ENCODE results near the gene REEP1.

REEP1 gene

DNA sequence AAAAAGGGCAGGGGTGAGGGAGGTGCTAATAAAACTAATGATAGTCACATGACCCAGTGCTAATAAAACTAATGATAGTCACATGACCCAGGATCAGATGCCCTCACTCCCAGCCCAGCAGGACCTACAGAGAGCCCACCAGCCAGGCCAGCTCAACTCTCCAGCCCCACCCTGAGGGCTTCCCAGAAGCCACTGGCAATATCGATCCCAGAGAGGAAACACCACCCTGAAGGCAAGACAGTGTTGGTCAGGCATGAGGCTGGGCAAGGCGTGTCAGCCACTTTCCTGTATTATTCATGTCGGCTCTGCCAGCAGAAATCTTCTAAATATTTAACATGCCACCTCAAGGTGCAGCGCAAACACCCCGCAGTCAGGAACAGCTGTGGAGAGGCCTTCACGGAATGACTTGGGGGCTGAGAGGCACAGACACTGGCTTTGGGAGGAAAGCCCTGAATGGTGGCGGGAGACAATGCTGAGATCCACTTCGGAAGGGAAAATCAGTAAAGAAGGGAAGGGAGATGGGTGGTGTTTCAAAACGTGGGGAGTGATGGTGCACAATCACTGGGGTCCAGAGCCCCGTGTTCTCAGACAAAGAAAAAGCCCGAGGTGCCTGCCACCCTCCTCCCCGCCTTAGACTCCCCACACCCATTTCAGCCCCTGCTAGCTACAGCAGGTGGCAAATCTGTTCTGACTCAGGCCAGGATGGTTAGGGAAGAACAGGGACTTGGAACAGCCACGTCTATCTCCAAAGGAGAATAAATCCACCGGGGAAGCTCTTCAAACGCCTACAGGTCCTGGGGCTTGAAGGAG, 1.4 kb downstream of the REEP1 start:
- no peak for DNase-seq
- no peak for TF ChIP-seq POLR2A (IDR thresholded peaks at IDR 0.05; ENCODE audit: low read length)
- TF ChIP-seq GATA1 (IDR thresholded peaks at IDR 0.05; ENCODE audit: low read depth, low read length), result no peak

DNA sequence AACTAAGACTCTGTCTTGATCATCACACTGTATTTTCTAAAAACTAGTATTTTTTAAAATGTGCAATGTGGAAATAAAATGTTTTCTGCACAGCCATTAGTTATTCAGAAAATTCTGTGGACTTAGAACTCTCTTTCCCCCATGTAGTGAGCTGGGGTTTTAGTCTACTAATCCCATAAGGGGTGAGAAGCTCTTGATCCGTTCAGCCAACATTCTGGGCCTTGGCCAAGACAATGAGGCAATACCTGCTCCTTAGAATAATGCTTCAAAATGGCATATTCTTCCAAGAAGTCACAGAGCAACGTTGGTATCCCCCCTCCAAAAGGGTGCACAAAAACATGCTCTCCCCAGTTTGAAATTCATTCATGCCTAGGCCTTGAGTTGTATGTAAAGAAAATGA, 4.0 kb downstream of the REEP1 start:
- DNase-seq, result no peak
- TF ChIP-seq GATA1 (IDR thresholded peaks at IDR 0.05; ENCODE audit: low read depth, low read length), result no peak
- TF ChIP-seq POLR2A (IDR thresholded peaks at IDR 0.05; ENCODE audit: low read length), result no peak

DNA sequence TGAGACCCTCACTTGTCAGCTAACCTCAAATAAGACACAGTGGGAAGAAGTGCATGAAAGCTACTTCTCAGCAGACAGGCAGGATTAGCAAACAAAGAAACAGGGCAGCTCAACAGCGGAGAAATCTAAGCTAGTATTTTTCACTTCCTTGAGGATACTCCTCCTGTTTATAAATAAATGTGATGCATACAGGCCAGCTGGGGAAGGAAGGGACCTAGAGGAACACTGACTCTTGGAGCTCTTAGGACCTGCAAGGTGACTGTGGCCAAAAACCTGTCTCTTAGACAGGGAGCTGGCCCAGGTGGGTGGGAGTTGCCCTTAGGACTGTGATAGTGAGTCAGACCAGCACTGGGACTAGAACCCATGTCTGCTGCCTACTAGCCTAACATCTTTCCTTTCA, 4.8 kb downstream of the REEP1 start:
- no peak for TF ChIP-seq POLR2A (IDR thresholded peaks at IDR 0.05; ENCODE audit: low read length)
- TF ChIP-seq GATA1 (IDR thresholded peaks at IDR 0.05; ENCODE audit: low read depth, low read length), result no peak
- DNase-seq, result no peak

DNA sequence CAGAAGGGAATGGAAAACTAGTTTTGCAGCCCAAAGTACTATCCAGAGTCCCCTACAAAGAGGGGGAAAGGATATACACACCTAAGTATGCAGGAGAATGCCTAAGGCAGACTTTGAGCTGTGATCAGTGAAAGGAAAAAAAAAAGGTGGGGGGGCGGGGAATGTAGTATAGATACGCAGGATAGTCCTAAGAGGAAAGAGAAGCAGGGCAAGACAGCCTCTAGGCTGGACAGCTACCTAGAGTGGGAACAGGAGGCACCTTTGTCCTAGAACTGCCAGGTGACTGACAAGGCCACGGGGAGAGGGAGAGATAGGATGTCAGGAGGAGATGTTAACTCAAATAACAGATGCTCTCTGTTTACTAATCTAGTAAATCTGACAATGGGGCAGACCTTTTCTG, 6.0 kb downstream of the REEP1 start:
- no peak for DNase-seq
- no peak for TF ChIP-seq POLR2A (IDR thresholded peaks at IDR 0.05; ENCODE audit: low read length)
- TF ChIP-seq GATA1 (IDR thresholded peaks at IDR 0.05; ENCODE audit: low read depth, low read length), result no peak

DNA sequence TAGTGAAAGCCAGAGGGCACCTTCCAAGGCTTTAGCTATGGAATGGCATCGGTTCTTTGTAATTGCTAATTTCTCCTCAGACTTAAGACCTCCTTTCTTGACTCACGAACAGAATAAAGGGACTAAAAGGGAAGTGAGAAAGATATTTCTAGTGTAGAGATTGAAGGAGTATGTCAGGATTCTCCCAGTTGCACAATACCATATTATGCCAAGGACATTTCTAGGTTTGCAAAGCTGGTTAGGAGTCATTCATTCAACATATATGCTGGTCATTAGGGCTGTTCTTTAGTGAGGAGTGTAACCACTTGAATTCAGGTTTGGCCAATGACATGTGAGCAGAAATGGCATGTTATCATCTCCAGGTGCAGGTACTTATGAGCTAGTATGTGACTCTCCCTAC, 7.4 kb downstream of the REEP1 start:
- DNase-seq, result no peak
- no peak for TF ChIP-seq GATA1 (IDR thresholded peaks at IDR 0.05; ENCODE audit: low read depth, low read length)
- no peak for TF ChIP-seq POLR2A (IDR thresholded peaks at IDR 0.05; ENCODE audit: low read length)

DNA sequence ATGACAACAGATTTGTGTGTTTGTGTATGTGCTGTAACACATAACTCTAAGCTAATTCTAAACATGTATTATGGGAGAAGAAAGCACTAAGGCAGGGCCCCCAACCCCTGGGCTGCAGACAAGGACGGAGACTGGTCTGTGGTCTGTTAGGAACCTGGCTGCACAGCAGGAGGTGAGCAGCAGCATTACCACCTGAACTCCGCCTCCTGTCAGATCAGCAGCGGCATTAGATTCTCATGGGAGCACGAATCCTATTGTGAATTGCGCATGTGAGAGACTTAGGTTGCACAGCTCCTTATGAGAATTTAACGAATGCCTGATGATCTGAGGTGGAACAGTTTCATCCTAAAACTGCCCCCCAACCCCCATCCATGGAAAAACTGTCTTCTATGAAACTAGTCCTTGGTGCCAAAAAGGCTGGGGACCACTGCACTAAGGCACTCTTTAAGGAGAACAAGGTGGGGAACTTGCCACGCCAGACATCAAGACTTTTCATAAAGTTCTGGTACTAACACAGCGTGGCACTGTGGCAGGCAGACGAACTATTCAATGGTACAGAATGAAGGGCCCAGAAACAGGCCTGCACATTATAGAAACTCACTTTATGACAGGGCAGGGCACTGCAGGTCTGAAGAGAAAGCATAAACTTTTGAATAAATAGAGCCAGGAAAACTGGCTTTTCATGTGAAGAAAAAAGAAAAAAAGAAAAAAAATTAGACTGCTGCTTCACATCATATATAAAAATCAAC, 14.0 kb downstream of the REEP1 start:
- DNase-seq, result no peak
- no peak for TF ChIP-seq POLR2A (IDR thresholded peaks at IDR 0.05; ENCODE audit: low read length)
- no peak for TF ChIP-seq GATA1 (IDR thresholded peaks at IDR 0.05; ENCODE audit: low read depth, low read length)

DNA sequence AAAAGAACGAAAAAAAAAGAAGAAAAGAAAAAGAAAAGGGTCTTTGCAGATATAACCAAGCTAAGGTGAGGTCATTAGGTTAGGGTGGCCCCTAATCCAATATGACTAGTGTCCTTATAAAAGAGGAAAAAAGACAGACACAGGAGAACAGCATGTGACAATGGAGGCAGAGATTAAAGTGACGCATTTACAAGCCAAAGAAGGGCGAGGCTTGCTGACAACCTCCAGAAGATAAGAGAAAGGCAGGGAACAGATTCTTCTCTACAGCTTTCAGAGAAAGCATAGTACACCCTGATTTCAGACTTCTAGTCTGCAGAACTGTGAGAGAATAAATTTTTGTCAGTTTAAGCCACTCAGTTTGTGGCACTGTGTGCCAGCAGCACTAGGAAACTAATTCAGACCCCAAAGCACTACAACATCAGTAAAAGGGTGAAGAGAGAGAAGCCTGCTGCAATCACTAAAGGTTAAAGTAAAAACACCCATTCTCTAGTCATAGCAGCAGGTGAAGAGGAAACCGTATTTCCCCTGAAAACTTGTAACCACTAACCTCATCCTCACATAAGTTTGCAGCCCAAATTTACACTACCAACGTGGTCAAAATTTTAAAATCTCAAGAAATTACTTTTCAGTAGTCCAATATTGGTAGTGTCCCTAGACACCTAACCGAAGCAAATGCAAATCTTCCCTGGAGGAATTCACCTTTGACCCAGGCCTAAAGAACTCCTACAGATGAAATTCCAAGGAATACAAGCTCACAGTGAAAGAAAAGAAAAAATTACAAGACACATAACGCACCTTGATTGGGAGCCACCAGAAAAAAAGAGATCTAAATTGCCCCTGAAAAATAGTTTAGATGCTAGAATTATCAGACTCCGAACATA, 17.5 kb downstream of the REEP1 start:
- no peak for DNase-seq
- TF ChIP-seq GATA1 (IDR thresholded peaks at IDR 0.05; ENCODE audit: low read depth, low read length) (no peak), POLR2A (IDR thresholded peaks at IDR 0.05; ENCODE audit: low read length) (no peak)

DNA sequence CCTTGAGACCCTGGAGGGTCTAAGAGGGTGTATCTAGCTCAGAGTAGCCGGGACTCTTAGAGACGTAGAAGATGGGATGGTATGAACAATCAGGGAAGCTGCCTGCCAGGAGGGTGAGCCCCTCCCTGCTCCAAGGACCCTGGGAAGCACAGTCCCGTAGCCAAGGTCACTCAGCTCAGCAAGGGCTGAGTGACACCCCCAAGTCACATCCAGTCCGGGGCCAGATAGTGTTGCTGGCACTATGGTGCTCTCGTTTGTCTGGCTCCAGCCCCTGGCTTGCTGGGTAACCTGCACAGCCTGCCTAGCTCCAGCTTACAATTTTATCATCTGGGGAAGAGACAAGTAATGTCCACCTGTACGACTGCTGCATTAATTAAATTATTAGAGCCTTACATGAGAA, 22.3 kb downstream of the REEP1 start:
- DNase-seq, result no peak
- TF ChIP-seq GATA1 (IDR thresholded peaks at IDR 0.05; ENCODE audit: low read depth, low read length) (no peak), POLR2A (IDR thresholded peaks at IDR 0.05; ENCODE audit: low read length) (no peak)

DNA sequence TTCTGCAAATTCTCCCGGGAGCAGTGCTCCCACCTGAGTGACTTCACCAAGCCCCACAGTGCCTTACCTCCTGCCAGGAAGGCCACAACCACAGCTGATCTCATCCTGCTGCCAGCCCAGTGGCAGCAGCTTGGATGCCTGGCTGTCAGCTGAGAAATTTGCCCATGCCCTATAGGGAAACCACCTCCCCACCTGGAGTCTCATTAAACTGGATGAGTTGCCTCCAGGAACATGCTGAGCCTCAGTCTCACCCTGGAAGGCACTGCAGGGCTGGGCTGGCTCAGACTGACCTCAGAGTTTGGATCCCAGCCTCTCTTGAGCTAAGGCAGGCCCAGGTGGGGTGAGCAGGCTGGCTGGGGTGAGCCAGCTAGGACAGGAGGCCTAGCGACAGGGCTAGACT, 23.3 kb downstream of the REEP1 start:
- TF ChIP-seq POLR2A (IDR thresholded peaks at IDR 0.05; ENCODE audit: low read length) (no peak), GATA1 (IDR thresholded peaks at IDR 0.05; ENCODE audit: low read depth, low read length) (no peak)
- DNase-seq, result no peak

DNA sequence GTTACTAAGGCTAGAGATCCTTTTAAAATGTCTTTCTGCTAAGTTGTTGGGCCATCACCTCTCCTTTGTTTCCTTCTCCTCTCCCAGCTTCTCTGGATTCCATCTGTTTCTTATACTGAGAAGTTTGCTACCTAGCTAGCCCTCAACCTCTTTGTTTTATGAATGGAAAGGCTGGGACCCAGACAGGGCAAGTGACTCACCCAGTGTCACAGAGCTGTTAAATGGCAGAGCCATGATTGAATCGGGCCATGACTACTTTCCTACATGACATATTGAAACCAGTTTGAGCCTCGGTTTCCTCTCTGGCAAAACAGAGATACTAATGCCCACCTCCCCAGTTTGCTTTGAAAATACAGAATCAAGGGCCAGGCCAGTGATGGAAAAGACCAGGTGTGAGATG, 24.1 kb downstream of the REEP1 start:
- no peak for TF ChIP-seq POLR2A (IDR thresholded peaks at IDR 0.05; ENCODE audit: low read length)
- TF ChIP-seq GATA1 (IDR thresholded peaks at IDR 0.05; ENCODE audit: low read depth, low read length), result no peak
- no peak for DNase-seq

DNA sequence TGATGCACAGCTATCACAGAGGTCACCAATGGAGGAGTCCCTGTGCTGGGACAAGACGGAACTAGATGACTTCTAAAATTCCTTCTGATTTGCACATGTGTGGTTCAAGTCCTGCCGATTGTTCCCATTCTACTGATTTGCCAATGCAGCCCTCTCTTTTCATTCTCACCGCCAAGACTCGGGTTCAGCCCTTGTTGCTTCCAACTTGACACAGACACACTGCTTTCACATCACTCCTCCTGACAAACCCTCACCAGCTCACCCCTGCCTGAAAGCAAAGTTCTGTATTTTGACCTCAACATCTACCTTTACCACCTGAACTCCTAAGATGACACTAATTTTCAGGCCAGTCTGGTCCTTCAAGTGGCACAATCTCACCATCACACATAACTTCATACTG, 25.5 kb downstream of the REEP1 start:
- TF ChIP-seq POLR2A (IDR thresholded peaks at IDR 0.05; ENCODE audit: low read length) (no peak), GATA1 (IDR thresholded peaks at IDR 0.05; ENCODE audit: low read depth, low read length) (no peak)
- no peak for DNase-seq

DNA sequence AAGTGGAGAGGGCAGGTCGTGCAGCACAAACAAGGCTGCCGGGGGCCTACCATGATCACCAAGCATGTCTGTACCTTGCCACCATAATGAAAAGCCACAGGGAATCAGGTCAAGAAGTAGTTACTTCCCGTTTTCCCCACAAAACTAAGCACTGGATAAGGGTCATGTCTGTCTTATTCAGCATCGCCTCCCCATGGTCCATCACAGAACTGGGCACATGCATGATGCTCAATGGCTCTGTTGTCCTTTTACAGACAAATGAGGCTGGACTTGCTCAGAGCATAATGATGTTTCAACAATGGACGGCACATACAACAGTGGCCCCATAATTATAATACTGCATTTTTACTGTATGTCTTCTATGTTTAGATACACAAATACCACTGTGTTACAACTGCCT, 27.5 kb downstream of the REEP1 start:
- no peak for TF ChIP-seq GATA1 (IDR thresholded peaks at IDR 0.05; ENCODE audit: low read depth, low read length)
- TF ChIP-seq POLR2A (IDR thresholded peaks at IDR 0.05; ENCODE audit: low read length), result no peak
- no peak for DNase-seq

DNA sequence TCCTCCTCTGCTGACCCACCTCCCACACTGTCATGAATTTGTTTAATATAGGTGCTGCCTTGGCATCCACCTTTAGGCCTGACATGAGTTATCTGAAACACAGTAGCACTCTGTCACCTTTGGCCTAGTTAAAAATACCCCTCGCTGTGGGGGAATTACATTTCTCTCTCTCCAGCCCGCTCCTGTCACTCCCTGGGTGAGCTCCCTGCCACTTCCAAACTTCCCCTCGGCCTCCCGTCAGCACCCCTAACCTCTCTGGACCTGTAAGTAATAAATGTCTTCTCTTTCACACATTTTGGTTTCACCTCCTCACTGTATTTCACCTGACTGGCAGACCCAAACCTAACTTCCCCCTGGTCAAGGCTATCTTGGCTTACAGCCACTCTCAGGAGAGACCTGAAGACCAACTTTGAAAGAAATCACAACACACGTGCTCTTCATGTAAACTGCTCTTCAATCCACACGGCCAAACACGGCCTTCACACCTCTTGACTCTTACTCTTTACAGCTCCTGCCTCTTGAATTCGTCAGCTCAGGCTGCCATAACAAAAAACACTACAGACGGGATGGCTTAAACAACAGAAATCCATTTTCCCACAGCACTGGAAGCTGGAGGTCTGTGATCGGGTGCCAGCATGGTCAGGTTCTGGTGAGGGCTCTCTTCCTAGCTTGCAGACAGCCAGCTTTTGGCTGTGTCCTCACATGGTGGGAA, 28.3 kb downstream of the REEP1 start:
- DNase-seq, result no peak
- TF ChIP-seq POLR2A (IDR thresholded peaks at IDR 0.05; ENCODE audit: low read length) (no peak), GATA1 (IDR thresholded peaks at IDR 0.05; ENCODE audit: low read depth, low read length) (no peak)
